ENCODE data around the gene GUCD1.

The GUCD1 gene

GRCh38 chr22:24503137-24503842 is 51.6 kb downstream of the GUCD1 start:
- peak; percentile 84 for DNase-seq (ENCODE audit: low spot score)

- DNase-seq (ENCODE audit: low spot score) = no peak
These were observed 52.4 kb downstream of the GUCD1 start for GRCh38 chr22:24502541-24502940.

- no peak for DNase-seq (ENCODE audit: low spot score)
These were observed 52.9 kb downstream of the GUCD1 start for GRCh38 chr22:24502034-24502433.

GRCh38 chr22:24501301-24502005 is 53.5 kb downstream of the GUCD1 start:
- DNase-seq (ENCODE audit: low spot score) = no peak

- no peak for DNase-seq (ENCODE audit: low spot score)
These were observed 54.6 kb downstream of the GUCD1 start for GRCh38 chr22:24500277-24500820.

- no peak for DNase-seq (ENCODE audit: low spot score)
These were observed 55.1 kb downstream of the GUCD1 start for GRCh38 chr22:24499706-24500276.

GRCh38 chr22:24498824-24499223 is 56.1 kb downstream of the GUCD1 start:
- DNase-seq (ENCODE audit: low spot score) = no peak

GRCh38 chr22:24497841-24498258 is 57.1 kb downstream of the GUCD1 start:
- DNase-seq (ENCODE audit: low spot score) = no peak

- no peak for DNase-seq (ENCODE audit: low spot score)
These were observed 58.3 kb downstream of the GUCD1 start for GRCh38 chr22:24496661-24497060.

GRCh38 chr22:24496234-24496633 is 58.7 kb downstream of the GUCD1 start:
- no peak for DNase-seq (ENCODE audit: low spot score)

GRCh38 chr22:24495365-24495675 is 59.6 kb downstream of the GUCD1 start:
- DNase-seq (ENCODE audit: low spot score) = no peak

GRCh38 chr22:24494528-24495364 is 60.2 kb downstream of the GUCD1 start, which contains the start of gene UPB1:
UPB1 (plus strand) TSS chr22:24495332; CDS start chr22:24495404, 72 bp downstream.
- DNase-seq (ENCODE audit: low spot score) = peak; percentile 26

GRCh38 chr22:24494167-24494527 is 60.8 kb downstream of the GUCD1 start:
- no peak for DNase-seq (ENCODE audit: low spot score)

GRCh38 chr22:24492391-24492790 is 62.5 kb downstream of the GUCD1 start:
- no peak for DNase-seq (ENCODE audit: low spot score)
